Upper lobe of right lung (tissue), 1 donor: Measurements from ENCODE around the gene PCSK2. TPM values are rescaled to one million over a fixed set of nuclear protein-coding genes. Genes with fewer than 3 reads are reported as not detected.

ENCODE experiments used
- ATAC-seq: fragments of 200-7000 bp; cut with Tn5 transposase; one replicate; pipeline ENCODE4 v1.9.1; 2020; ENCODE audit warnings: mild to moderate bottlenecking, moderate library complexity
- DNase-seq: peaks from one replicate; pipeline ENCODE4 v3.0.0-alpha.2; 2020
- H3K27ac ChIP-seq: fragments of 200-600 bp; one replicate; pipeline ENCODE4 v1.8.0; 2022
- H3K27me3 ChIP-seq: fragments of 200-600 bp; one replicate; pipeline ENCODE4 v1.8.0; 2022; ENCODE audit warnings: mild to moderate bottlenecking
- H3K36me3 ChIP-seq: fragments of 200-600 bp; one replicate; pipeline ENCODE4 v1.8.0; 2022
- H3K4me1 ChIP-seq: fragments of 200-600 bp; one replicate; pipeline ENCODE4 v1.8.0; 2022
- H3K4me3 ChIP-seq: fragments of 200-600 bp; one replicate; pipeline ENCODE4 v1.8.0; 2022; ENCODE audit warnings: mild to moderate bottlenecking
- H3K9me3 ChIP-seq: fragments of 200-600 bp; one replicate; pipeline ENCODE4 v1.8.0; 2022
- intact Hi-C: fragments of 100-400 bp; cut with DNase I; formaldehyde crosslinking; loops from one replicate; pipeline ENCODE4 v1.11.0; 2022
- total RNA-seq: library from RNA; stranded (reverse); fragmentation: NEBNext Ultra II Directional; extraction: Animal tissue kit (Norgen Biotek cat#: 25700); gene quantifications from one replicate; pipeline ENCODE4 v1.2.1, GENCODE V29; 2021
- TF ChIP-seq, protein P1 (sequence below): fragments of 200-600 bp; IDR thresholded peaks from one replicate; pipeline ENCODE4 v1.8.0; 2022; ENCODE audit warnings: antibody characterized with exemption
- donor health status: DM: no; HTN: yes; CAD: no; lungs with severe emphysema.

PCSK2 gene
- total RNA-seq, 1 donor from 2014 or later: 17.7 TPM

- peak within 1 kb of the TSS; percentile 55 for H3K27ac ChIP-seq
- H3K36me3 ChIP-seq: no peaks in the 10 kb centered on the region
- H3K4me1 ChIP-seq: peaks cover 9% of the 10 kb centered on the region
- TF ChIP-seq, protein P1, sequence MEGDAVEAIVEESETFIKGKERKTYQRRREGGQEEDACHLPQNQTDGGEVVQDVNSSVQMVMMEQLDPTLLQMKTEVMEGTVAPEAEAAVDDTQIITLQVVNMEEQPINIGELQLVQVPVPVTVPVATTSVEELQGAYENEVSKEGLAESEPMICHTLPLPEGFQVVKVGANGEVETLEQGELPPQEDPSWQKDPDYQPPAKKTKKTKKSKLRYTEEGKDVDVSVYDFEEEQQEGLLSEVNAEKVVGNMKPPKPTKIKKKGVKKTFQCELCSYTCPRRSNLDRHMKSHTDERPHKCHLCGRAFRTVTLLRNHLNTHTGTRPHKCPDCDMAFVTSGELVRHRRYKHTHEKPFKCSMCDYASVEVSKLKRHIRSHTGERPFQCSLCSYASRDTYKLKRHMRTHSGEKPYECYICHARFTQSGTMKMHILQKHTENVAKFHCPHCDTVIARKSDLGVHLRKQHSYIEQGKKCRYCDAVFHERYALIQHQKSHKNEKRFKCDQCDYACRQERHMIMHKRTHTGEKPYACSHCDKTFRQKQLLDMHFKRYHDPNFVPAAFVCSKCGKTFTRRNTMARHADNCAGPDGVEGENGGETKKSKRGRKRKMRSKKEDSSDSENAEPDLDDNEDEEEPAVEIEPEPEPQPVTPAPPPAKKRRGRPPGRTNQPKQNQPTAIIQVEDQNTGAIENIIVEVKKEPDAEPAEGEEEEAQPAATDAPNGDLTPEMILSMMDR: peak; percentile 4
- intact Hi-C loops: loop anchor here (10.0 kb wide), 1 partner anchor 54 kb away; no protein-coding TSS in a partner anchor
- ATAC-seq (peak; percentile 91), DNase-seq (peak; percentile 82)
- peak within 1 kb of the TSS; percentile 56 for H3K4me3 ChIP-seq
- no peaks in the 10 kb centered on the region for H3K9me3 ChIP-seq
- no peaks in the 10 kb centered on the region for H3K27me3 ChIP-seq
Measured at GRCh38 chr20:17530716-17531664, 304.1 kb downstream of the PCSK2 start, which contains the start of gene BFSP1. Gene BFSP1, minus strand, starts transcription at chr20:17531379. Its CDS starts 50 bp downstream, at chr20:17531329.

- intact Hi-C loops: loop anchor here (10.0 kb wide), 1 partner anchor 53 kb away; no protein-coding TSS in a partner anchor
- Histone ChIP-seq H3K27ac (peak overlapping the region; percentile 55), H3K9me3 (no peaks in the 10 kb centered on the region), H3K27me3 (no peaks in the 10 kb centered on the region), H3K4me3 (peak overlapping the region; percentile 56), H3K4me1 (peaks cover 9% of the 10 kb centered on the region), H3K36me3 (no peaks in the 10 kb centered on the region)
- TF ChIP-seq, protein P1: no peak
- no peak for DNase-seq
- no peak for ATAC-seq
Measured at GRCh38 chr20:17531665-17532025, 304.8 kb downstream of the PCSK2 start.

- intact Hi-C loops: loop anchor here (10.0 kb wide), 1 partner anchor 51 kb away; no protein-coding TSS in a partner anchor
- H3K27ac ChIP-seq: no peak overlapping the region
- DNase-seq (no peak), ATAC-seq (peak; percentile 37)
- H3K27me3 ChIP-seq: no peaks in the 10 kb centered on the region
- peaks cover 9% of the 10 kb centered on the region for H3K4me1 ChIP-seq
- no peaks in the 10 kb centered on the region for H3K36me3 ChIP-seq
- TF ChIP-seq, protein P1: no peak
- no peaks in the 10 kb centered on the region for H3K9me3 ChIP-seq
- H3K4me3 ChIP-seq: no peak overlapping the region
Measured at GRCh38 chr20:17533396-17533795, 306.6 kb downstream of the PCSK2 start.

- no peaks in the 10 kb centered on the region for H3K27me3 ChIP-seq
- peaks cover 9% of the 10 kb centered on the region for H3K4me1 ChIP-seq
- TF ChIP-seq, protein P1: no peak
- H3K36me3 ChIP-seq: no peaks in the 10 kb centered on the region
- ATAC-seq (no peak), DNase-seq (no peak)
- intact Hi-C loops: loop anchor here (10.0 kb wide), 1 partner anchor 51 kb away; no protein-coding TSS in a partner anchor
- no peaks in the 10 kb centered on the region for H3K9me3 ChIP-seq
- H3K27ac ChIP-seq: no peak overlapping the region
- no peak overlapping the region for H3K4me3 ChIP-seq
Measured at GRCh38 chr20:17534077-17534476, 307.2 kb downstream of the PCSK2 start.
